HG03354 (cell line): ENCODE results near the gene LMOD3.

Experiments
- ATAC-seq: cut with Tn5 transposase; IDR thresholded peaks from one replicate; pipeline ENCODE4 v1.9.1; 2021; ENCODE audit warnings: mild to moderate bottlenecking; ENCODE audit not compliant: unreplicated experiment, poor library complexity, severe bottlenecking

Gene LMOD3

DNA sequence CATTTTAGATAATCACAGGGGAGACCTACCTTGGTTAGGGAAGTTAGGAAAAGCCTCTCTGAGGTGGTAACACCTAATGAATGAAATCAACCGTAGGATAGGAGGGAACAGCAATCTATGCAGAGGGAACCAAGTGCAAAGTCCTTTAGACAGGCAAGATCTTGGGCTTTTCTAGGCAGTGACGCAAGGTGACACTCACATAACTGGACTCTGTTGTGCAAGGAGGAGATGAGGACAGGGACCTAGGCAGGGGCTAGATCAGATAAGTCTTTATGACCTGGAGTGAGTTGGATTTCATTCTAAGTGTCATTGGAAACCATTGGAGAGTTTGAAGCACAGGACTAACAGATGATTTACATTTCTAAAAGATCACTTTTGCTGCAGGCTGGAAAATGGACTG, 4.6 kb upstream of the LMOD3 start:
- ATAC-seq: no peak

DNA sequence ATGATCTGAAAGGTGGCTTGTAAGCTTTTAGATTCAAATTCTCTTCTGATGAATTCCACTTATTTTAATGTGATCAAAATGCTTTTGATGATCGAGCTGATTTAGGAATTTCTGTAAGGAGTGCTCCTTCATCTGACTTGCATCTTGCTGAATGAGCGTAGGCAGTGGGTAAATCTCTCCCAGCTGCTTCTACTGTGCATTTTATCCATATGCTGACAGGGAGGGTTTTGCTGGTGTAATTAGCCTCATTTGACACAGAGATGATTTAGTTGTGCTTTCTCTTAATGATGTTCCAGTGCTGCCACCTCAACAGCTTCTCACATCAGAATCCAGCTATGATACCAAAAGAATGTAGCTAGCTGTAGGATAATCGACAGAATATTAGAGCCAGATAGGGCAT, 3.8 kb upstream of the LMOD3 start:
- no peak for ATAC-seq

DNA sequence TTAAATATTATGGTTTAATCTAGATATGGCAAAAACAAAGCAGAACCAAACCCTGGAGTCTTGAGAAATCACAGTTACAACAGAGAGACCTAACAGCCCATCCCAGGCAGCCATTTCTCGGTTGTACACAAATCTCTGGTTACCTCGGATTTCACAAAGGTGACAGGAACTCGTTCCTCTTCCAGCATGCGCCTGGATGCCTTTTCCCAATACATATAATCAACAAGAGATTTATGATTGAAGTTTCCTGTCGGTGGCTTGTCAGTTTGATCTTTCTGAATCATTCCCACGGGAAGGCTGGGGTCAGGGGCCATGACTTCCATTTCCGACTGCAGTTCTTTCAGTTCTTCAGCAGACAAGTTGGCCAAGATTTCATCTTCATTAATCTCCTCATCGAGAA, 445 bp downstream of the LMOD3 start:
- ATAC-seq: no peak

DNA sequence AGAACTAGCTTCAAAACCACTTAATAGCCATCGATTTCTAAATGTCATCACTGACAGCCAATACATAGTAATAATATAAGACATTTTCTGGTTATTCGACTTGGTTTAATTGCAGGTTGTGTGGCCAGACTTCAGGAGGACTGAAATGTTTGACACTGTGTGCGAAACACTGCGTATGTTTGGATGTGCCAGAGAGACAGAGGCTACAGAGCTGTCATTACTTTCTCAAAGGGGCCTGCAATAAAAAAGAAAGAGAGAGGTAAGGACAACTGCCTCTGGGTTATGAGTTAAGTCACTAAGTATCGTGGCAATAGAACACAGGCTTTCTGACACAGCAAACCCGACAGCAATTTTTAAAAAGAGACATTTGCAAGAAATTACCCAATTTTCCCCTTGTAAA, 882 bp downstream of the LMOD3 start:
- ATAC-seq: no peak

DNA sequence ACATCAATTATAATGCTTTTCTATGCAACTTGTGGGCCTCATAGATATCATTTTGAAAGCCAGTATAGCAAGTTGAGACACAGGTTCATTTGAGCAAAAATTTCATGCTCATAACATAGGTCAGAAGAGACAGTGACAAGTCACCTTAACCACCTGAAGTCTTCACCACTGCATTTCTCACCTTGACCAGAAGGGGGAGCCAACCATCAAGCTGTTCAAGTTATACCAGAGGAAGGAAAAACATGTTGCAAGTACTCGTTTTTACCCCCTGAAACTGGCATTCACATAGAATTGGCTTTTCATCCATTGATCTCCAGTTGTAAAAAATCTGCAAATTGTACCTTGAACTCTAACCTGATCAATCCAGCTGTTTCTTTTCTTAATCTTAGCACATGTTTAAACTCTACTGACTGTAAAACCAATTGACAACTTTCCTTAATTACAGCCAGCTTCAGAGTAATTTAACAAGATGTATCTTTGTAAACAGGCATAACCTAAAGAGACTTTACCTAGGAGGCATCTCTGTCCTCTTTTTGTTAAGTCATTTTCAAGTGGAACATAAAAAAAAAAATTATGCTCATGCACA, 1.4 kb downstream of the LMOD3 start:
- peak; percentile 92 for ATAC-seq

DNA sequence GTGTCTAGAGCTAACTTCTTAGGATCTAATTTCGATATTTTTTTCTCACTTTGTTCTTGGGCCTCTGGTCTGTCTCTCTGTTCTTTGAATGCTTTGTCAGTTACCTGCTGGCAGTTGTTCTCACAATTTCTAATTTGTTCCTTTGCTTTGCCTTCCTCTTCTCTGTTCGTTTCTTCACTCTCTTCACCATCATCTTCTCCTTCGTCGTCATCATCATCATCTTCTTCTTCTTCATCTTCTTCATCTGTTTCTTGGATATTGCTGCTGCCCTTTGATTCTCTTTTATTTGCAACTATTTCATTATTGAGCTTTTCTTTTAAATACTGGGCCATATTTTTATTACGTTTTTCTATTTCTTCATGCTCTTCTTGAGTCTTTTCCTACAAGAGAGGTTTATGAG, 2.7 kb downstream of the LMOD3 start:
- no peak for ATAC-seq

DNA sequence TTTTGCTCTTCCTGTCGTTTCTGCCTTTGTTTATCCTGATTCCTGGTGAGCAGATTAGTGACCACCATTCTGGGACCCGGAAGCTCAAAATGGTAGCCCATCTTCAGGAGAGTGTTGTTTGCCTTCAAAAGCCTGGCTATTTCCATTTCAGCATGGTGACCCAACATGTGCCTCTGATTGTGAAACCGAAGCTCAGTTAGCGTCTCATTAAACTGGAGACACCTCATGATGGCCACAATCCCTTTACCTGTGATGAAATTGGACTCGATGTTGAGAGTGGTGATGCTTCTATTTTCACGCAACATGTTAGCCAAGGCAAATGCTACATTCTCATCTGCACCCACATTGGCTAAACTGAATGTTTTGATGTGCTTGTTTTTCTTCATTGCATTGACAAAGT, 3.3 kb downstream of the LMOD3 start:
- no peak for ATAC-seq

DNA sequence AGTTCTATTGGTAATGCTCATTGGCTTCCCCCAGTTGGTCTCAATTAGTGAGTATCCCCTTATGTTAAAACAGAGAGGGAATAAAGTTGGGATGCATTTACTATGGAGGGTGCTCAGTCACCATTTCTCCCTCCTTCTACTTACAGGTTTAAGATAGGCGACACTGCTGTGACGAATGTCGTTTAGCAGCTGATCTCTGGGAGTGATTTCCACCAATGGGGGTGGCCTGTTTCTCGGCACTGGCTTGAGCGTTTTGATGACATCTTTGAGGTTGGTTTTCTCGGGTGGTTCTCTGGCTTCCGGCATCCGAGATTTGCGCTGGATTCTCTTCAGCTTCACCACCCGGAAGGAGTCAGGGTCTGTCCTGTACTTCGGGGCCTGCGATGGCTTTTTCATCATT, 3.8 kb downstream of the LMOD3 start:
- no peak for ATAC-seq

DNA sequence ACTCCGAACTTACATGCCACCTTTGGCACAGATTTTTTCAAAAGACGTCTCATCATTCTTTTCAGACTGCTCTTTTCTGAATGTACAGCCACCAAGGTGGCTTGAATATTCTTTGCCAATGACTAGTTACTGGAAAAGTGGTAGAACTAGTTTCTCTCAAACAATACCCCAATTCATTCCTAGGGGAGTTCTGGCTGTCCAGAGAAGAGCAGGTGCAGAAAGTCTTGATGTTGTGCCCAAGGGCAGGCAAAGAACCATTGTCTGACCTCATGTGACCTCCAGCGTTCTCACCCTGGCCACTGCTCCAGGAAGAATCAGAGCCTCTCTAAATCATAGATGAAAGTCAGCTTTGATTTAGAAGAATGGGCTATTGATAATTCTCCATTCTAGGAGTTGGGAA, 5.5 kb downstream of the LMOD3 start:
- no peak for ATAC-seq

DNA sequence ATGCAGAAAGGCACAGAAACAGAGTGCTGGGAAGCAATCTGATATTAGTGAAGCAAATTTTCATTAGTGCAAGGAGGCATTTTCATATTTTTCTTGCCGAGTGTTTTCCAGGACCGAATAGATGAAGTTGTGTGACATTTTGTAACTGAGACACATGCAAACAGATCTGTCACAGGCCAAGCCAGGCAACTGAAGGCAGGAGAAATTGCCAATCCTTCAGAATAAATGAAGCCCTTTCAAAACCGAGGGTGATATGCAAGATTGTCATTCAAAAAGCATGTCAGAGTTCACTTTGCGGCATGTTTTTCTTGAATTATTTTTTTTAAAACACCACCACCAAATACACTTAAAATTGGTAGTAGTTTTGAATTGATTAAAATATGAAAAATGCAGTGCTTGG, 6.2 kb downstream of the LMOD3 start:
- no peak for ATAC-seq

DNA sequence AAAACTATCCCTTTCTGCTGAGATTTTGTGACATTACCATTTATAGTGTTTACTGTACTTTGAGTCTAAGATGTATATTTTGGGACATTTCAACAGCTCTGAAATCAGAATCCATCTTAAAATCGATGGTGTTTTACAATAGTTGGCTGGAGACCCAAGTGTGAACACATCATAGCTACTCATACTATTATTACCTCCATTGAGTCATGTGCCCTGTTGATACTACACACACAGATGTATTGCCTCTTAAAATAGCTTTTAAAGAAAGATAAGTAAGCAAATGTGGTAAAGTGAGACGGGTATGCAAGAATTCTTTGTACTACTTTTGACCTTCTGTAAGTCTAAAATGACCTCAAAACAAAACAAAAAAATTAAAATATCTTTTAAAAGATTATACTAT, 6.7 kb downstream of the LMOD3 start:
- no peak for ATAC-seq

DNA sequence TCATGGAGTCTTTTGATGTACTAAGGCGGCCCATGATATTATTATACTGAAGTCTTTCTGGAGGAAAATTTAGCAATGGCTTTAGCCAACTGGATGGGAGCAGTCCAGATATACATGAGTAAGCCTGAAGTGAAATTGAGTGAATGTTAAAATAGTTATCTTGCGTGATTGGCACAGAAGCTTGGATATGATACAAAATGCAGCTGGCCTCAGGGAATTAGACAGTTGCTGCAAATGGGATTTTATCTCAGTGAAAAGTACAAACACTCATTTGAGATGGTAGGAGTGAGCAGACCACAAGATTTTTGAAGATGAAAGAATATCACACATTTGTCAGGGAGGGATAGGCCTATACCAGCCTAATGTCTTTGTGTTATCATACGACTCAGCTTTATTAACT, 8.9 kb downstream of the LMOD3 start:
- ATAC-seq: no peak

DNA sequence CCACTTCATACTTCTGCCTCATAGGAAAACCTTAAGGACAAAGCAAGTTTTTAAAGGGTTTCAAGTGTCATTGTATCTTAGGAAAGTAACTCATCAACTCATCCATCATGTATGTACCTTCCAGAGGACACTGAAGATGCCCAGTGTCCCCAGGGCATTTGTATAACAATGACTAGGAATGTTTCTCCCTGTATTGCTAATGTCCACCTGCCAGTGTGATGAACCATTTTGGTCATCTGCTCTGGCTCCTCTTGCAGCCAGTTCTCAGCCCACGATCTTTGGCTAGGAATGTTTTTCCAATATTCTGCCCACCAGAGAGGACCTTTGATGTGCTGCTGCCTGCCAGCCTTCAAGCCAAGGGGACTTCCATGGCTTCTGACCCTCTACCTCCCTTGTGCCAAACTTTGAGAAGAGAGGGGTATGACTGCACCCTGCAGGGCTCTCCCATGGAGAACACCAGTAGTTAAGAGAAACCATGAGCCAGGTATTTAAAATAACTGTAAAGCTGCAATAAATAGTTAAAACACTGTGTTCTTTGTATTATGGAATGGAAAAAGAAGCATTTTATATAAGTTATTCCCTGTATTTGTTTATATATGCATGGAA, 11.4 kb downstream of the LMOD3 start:
- no peak for ATAC-seq

DNA sequence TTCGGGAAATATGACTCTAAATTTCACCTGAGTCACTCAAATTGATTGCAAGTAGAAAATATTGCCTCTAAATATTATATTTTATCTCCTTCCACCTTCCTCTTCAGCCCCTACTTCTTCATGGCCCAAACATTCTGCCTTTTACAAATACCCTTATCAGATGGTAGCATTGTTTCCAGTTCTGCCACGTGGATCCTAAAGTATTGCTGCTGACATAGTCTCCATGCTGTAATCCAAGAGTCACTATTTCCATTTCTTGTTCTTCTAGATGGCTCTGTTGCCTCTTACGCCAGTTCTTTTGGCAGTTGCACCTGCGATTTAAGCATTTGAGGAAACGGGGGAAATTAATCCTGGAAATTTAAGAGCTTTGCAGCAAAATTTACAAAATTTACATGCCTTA, 13.6 kb downstream of the LMOD3 start:
- no peak for ATAC-seq

DNA sequence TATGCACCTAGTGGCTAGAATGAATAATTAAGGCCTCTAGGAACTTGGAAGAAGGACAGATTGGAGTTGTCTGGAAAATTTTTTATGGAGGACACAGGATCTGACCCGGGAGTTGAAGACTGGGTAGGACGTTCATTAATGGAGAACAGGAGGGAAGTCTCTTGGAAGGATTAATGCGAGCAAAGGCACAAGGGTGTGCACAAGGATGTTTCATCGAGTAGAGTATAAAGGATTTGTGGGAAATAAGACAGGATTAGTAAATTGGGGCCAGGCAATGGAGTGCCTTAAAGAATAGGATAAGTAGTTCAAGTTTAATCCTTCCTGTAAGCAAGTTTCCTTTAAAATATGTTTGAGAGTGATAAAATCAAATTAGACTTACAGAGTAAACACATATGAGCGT, 14.6 kb downstream of the LMOD3 start:
- ATAC-seq: no peak

DNA sequence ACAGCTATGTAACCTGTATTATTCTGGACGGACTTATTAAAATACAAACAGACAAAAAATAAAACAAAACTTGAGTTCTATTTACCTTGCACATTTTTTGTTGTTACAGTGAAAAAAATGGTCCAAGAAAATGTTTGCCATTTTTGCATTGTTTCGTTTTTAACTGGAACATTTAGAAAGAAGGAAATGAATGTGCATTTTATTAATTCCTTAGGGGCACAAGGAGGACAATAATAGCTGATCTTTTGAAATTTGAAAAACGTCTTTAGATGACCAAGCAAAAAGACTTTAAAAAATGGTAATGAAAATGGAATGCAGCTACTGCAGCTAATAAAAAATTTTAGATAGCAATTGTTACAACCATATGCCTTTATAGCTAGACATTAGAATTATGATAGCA, 17.1 kb downstream of the LMOD3 start:
- ATAC-seq: no peak

DNA sequence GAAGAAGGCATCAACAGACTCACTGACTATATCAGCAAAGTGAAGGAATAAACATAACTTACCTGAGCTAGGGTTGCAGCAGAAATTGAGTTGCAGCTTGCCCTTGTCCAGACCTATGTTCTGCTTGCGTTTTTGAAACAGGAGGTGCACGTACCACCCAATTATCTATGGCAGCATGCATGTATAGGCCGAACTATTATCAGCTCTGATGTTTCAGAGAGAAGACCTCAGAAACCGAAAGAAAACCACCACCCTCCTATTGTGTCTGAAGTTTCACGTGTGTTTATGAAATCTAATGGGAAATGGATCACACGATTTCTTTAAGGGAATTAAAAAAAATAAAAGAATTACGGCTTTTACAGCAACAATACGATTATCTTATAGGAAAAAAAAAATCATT, 17.8 kb downstream of the LMOD3 start:
- no peak for ATAC-seq

DNA sequence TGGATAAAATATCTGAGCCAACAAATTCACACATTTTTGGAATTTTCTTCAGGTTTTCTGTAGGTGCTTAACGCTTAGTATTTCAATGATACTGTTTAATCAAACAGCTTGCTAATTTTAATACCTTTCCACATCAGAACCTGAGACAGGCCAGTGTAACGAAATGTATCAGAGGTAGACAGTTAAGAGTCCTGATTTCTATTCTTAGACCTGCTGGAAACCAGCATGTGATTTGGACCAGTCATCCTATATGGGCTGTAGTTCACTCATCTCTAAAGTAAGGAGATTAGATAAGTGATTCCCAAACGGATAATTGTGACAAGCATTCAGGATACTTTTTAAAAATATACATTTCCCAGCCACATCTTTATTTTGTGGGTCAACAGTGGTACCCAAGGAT, 19.3 kb downstream of the LMOD3 start:
- ATAC-seq: no peak

DNA sequence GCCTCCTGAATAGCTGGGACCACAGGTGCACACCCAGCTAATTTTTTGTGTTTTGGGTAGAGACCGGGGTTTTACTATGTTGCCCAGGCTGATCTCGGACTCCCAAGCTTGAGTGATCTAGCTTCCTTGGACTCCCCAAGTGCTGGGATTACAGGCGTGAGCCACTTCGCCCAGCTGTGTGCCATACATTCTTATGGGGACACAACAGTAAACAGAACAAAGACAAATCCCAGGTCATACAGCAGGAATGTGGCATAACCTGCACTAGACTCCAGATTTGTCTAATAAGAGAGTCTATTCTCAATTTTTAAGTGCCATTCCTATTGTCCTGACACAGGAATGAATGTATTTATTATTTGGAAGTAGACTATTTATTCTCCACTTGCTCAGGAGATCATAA, 20.0 kb downstream of the LMOD3 start:
- ATAC-seq: no peak

DNA sequence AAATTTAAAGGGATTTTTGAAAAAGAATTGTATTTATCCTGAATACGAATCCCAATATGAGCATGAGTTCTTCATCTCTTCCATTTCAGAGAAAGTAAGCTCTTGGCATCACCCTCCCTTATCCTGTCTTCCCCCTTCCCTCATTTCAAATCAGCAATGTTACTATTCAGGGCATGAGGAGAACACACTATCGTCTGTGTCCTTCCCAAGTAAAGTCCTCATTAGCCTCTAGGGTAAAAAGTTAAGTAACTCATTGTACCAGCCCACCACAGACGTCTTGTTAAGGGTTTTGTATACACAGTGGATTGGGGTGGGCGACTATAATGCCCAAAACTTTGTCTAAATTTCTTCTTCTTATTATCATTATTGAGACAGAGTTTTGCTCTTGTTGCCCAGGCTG, 22.8 kb downstream of the LMOD3 start:
- ATAC-seq: no peak

DNA sequence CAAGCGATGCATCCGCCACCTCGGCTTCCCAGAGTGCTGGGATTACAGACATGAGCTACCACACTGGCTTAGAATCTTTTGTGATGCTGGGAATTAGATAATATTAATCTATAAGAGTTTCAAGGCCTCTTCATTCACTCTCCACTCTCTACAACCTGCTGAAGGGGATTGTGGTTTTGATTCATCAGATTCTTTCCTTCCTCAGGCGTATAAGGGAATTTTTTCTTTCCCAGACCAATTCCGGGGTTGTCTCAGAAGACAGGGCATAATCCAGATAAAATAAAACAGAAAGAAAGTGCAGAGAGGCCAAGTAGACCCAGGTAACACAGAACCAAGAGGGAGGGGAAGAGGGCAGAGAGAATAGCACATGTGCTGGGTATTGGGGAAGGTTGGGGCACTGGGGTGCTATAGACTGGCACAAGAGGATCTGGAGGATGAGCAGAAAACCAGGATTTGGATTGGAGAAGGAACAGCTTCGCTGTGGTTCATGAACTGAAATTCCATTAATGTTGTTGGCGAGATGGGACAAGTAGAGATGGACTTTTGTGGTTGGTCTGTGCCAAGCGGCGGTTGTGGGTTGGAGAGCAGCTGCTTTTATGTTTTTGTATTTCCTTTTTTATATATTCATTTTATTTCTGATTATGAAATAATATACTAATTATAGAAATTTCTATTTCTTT, 24.8 kb downstream of the LMOD3 start:
- no peak for ATAC-seq

DNA sequence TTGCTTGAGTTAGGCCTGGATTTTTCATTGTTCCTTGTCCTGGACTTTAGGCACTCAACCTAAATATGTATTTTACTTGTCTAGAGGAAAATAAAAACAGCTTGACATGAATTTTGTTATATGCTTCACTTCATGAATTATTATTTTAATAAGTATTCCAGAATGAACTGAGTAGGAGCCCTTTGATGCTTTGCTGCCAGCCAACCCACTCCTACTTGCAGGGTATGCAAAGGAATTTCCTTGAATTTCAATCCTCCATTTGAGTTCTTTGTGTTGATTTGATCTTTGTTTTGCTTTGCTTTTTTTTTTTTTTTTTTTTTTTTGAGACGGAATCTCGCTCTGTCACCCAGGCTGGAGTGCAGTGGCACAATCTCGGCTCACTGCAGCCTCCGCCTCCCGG, 26.1 kb downstream of the LMOD3 start:
- no peak for ATAC-seq
